Endometrial microvascular endothelial cells (primary cell): Measurements from ENCODE around the gene RCBTB2. TPM values are rescaled to one million over a fixed set of nuclear protein-coding genes. Genes with fewer than 3 reads are reported as not detected.

ENCODE experiments used
- total RNA-seq: library from RNA; depleted of rRNA; stranded (reverse); fragments of >200 nt; gene quantifications from one replicate; pipeline ENCODE4 v1.2.3, GENCODE V29; 2015; ENCODE audit errors: inconsistent ontology term

RCBTB2 gene
- total RNA-seq, 1 donor from 2014 or later: 6.3 TPM

Other genes starting within 250 kb of the RCBTB2 start
- gene RB1, start 229.3 kb downstream of the RCBTB2 start, total RNA-seq: 42.4 TPM
- gene LPAR6, start 120.0 kb downstream of the RCBTB2 start, total RNA-seq: 7.5 TPM
- not detected for gene CYSLTR2, start 120.8 kb upstream of the RCBTB2 start, total RNA-seq